HepG2 (cell line): ENCODE measurements around the gene EMILIN1. TPM values are rescaled to one million over a fixed set of nuclear protein-coding genes. Genes with fewer than 3 reads are reported as not detected.

ENCODE experiments used
- CBFB ChIP-seq: sonication (generic); formaldehyde crosslinking; IDR thresholded peaks from 2 replicates; pipeline ENCODE4 v1.4.0; 2020; ENCODE audit warnings: missing genetic modification reagents
- DDIT3 ChIP-seq: sonication (generic); formaldehyde crosslinking; IDR thresholded peaks from 2 replicates; pipeline ENCODE4 v1.4.0; 2020; ENCODE audit warnings: mild to moderate bottlenecking, missing genetic modification reagents
- FOXC1 ChIP-seq: sonication (generic); formaldehyde crosslinking; IDR thresholded peaks from 2 replicates; pipeline ENCODE4 v1.8.0; 2022; ENCODE audit warnings: mild to moderate bottlenecking, missing genetic modification reagents, borderline replicate concordance
- GABPB1 ChIP-seq: IDR thresholded peaks from 2 replicates; pipeline ENCODE4 v1.6.1; 2016; ENCODE audit warnings: mild to moderate bottlenecking, missing genetic modification reagents, moderate library complexity, missing compliant biosample characterization
- GLI4 ChIP-seq: sonication (generic); formaldehyde crosslinking; IDR thresholded peaks from 2 replicates; pipeline ENCODE4 v1.5.1; 2020; ENCODE audit warnings: missing genetic modification reagents, mild to moderate bottlenecking, moderate library complexity, borderline replicate concordance
- NKX3-1 ChIP-seq: sonication (generic); formaldehyde crosslinking; IDR thresholded peaks from 2 replicates; pipeline ENCODE4 v1.5.0; 2020; ENCODE audit warnings: missing genetic modification reagents
- PAX8 ChIP-seq: sonication (generic); formaldehyde crosslinking; IDR thresholded peaks from 2 replicates; pipeline ENCODE4 v1.8.0; 2022; ENCODE audit warnings: mild to moderate bottlenecking, missing genetic modification reagents, borderline replicate concordance
- RBFOX2 ChIP-seq: fragments of 200-400 bp; formaldehyde crosslinking; IDR thresholded peaks from 2 replicates; pipeline ENCODE4 v1.6.1; 2017; ENCODE audit warnings: low read depth, mild to moderate bottlenecking, low read length
- REL ChIP-seq: sonication (generic); formaldehyde crosslinking; conservative IDR thresholded peaks from 2 replicates; pipeline ENCODE4 v1.8.0; 2022; ENCODE audit warnings: mild to moderate bottlenecking, missing genetic modification reagents, moderate library complexity
- RXRB ChIP-seq: IDR thresholded peaks from 2 replicates; pipeline ENCODE4 v1.6.1; 2016; ENCODE audit warnings: borderline replicate concordance, missing genetic modification reagents, missing compliant biosample characterization
- SMC3 ChIP-seq: IDR thresholded peaks from 2 replicates; pipeline ENCODE4 v1.6.1; 2011; ENCODE audit warnings: low read length, improper control_type of control experiment
- SNAI1 ChIP-seq: sonication (generic); formaldehyde crosslinking; IDR thresholded peaks from 2 replicates; pipeline ENCODE4 v1.5.0; 2020; ENCODE audit warnings: mild to moderate bottlenecking, missing genetic modification reagents, borderline replicate concordance
- TCF7 ChIP-seq: sonication (generic); IDR thresholded peaks from 2 replicates; pipeline ENCODE4 v1.6.1; 2016; ENCODE audit warnings: antibody characterized with exemption, low read depth
- TERF1 ChIP-seq: sonication (generic); formaldehyde crosslinking; IDR thresholded peaks from 2 replicates; pipeline ENCODE4 v1.8.0; 2022; ENCODE audit warnings: mild to moderate bottlenecking, missing genetic modification reagents, moderate library complexity
- TFDP2 ChIP-seq: sonication (generic); formaldehyde crosslinking; IDR thresholded peaks from 2 replicates; pipeline ENCODE4 v1.4.0; 2020; ENCODE audit warnings: missing genetic modification reagents
- ZBTB3 ChIP-seq: sonication (generic); formaldehyde crosslinking; IDR thresholded peaks from 2 replicates; pipeline ENCODE4 v1.4.0; 2020; ENCODE audit warnings: low read depth, mild to moderate bottlenecking, moderate library complexity, missing genetic modification reagents, borderline replicate concordance
- ZGPAT ChIP-seq: IDR thresholded peaks from 2 replicates; pipeline ENCODE4 v1.6.1; 2016; ENCODE audit warnings: mild to moderate bottlenecking
- ZNF276 ChIP-seq: sonication (generic); formaldehyde crosslinking; IDR thresholded peaks from 2 replicates; pipeline ENCODE4 v1.4.0; 2020; ENCODE audit warnings: mild to moderate bottlenecking, low read depth, missing genetic modification reagents
- ZNF30 ChIP-seq: sonication (generic); formaldehyde crosslinking; IDR thresholded peaks from 2 replicates; pipeline ENCODE4 v1.5.0; 2020; ENCODE audit warnings: mild to moderate bottlenecking, missing genetic modification reagents
- ZNF510 ChIP-seq: sonication (generic); formaldehyde crosslinking; IDR thresholded peaks from 2 replicates; pipeline ENCODE4 v1.4.0; 2020; ENCODE audit warnings: low read depth, mild to moderate bottlenecking, missing genetic modification reagents
- ZNF709 ChIP-seq: sonication (generic); formaldehyde crosslinking; IDR thresholded peaks from 2 replicates; pipeline ENCODE4 v1.5.0; 2020; ENCODE audit warnings: mild to moderate bottlenecking, missing genetic modification reagents
- ZNF788 ChIP-seq: sonication (generic); formaldehyde crosslinking; IDR thresholded peaks from 2 replicates; pipeline ENCODE4 v1.5.0; 2020; ENCODE audit warnings: mild to moderate bottlenecking, missing genetic modification reagents, borderline replicate concordance
- ZNF883 ChIP-seq: sonication (generic); formaldehyde crosslinking; IDR thresholded peaks from 2 replicates; pipeline ENCODE4 v1.5.1; 2020; ENCODE audit warnings: mild to moderate bottlenecking, missing genetic modification reagents; ENCODE audit errors: not compliant biosample characterization
- polyA plus RNA-seq, 8 experiments: library from polyadenylated mRNA; depleted of rRNA in 3 of 8; stranded (reverse) in 7 of 8; unstranded in 1 of 8; fragments of >200 nt; fragmentation: Illumina TruSeq in 4 of 8; extraction: Trizol in 4 of 8; gene quantifications; 2 replicates each; pipeline versions ENCODE4 v1.2.1 to v1.2.3, GENCODE V29; 2011 to 2016; ENCODE audit warnings: low read depth in 4 of 8, missing spikeins in 1 of 8, mixed read lengths in 1 of 8; ENCODE audit not compliant: insufficient read depth in 1 of 8
- total RNA-seq, 5 experiments: library from RNA; depleted of rRNA; stranded (reverse); fragments of >200 nt; fragmentation: Illumina TruSeq; extraction: Trizol; gene quantifications; 2 replicates each; pipeline ENCODE4 v1.2.3, GENCODE V29; 2016; ENCODE audit warnings: low read depth in 1 of 5

Gene EMILIN1
- total and polyA plus RNA-seq, 2 of the 13 experiments (the other 11 are each of a cell fraction or from before 2014, with no cell fraction given) = 8.1 to 9.7 TPM

- peak; percentile 83 for TF ChIP-seq RBFOX2
- no peak for TF ChIP-seq TERF1 (CRISPR knock-in tag)
- TF ChIP-seq FOXC1 (CRISPR knock-in tag) = peak; percentile 97
- peak; percentile 96 for TF ChIP-seq REL
- peak; percentile 59; the same call in 1 of the 2 replicates for TF ChIP-seq DDIT3 (CRISPR knock-in tag)
- no peak; the same call in 1 of the 2 replicates for TF ChIP-seq ZNF510 (CRISPR knock-in tag)
- peak; percentile 37 for TF ChIP-seq CBFB (CRISPR knock-in tag)
- peak; percentile 91 for TF ChIP-seq GABPB1 (CRISPR knock-in tag)
- no peak for TF ChIP-seq SMC3
- TF ChIP-seq ZNF788 (CRISPR knock-in tag) = peak; percentile 91; the same call in 1 of the 2 replicates
- TF ChIP-seq ZNF883 (CRISPR knock-in tag) = peak; percentile 94
- peak; percentile 94; the same call in 1 of the 2 replicates for TF ChIP-seq ZNF276 (CRISPR knock-in tag)
- peak; percentile 96; the same call in 1 of the 2 replicates for TF ChIP-seq PAX8 (CRISPR knock-in tag)
- peak; percentile 95 for TF ChIP-seq ZNF709 (CRISPR knock-in tag)
- TF ChIP-seq ZGPAT = peak; percentile 96
- peak; percentile 91 for TF ChIP-seq NKX3-1 (CRISPR knock-in tag)
- 0 out of 2 replicates have a peak, but pooled peaks have one; percentile 59 for TF ChIP-seq ZNF30 (CRISPR knock-in tag)
- TF ChIP-seq SNAI1 (CRISPR knock-in tag) = no peak
- no peak for TF ChIP-seq TCF7
- TF ChIP-seq ZBTB3 (CRISPR knock-in tag) = peak; percentile 90; the same call in 1 of the 2 replicates
- TF ChIP-seq GLI4 (CRISPR knock-in tag) = peak; percentile 80
- peak; percentile 99 for TF ChIP-seq TFDP2
- TF ChIP-seq RXRB = peak; percentile 77
Measured at GRCh38 chr2:27050996-27051901, 27.2 kb upstream of the EMILIN1 start, which contains the start of gene AGBL5 (continued).
